ENCODE data around the gene AADACL3.
"Not testable (repeated sequence)": the region's sequence is repeated elsewhere in the genome, so short reads cannot be mapped to it uniquely, and the experiment has no call there.

Gene AADACL3

DNA sequence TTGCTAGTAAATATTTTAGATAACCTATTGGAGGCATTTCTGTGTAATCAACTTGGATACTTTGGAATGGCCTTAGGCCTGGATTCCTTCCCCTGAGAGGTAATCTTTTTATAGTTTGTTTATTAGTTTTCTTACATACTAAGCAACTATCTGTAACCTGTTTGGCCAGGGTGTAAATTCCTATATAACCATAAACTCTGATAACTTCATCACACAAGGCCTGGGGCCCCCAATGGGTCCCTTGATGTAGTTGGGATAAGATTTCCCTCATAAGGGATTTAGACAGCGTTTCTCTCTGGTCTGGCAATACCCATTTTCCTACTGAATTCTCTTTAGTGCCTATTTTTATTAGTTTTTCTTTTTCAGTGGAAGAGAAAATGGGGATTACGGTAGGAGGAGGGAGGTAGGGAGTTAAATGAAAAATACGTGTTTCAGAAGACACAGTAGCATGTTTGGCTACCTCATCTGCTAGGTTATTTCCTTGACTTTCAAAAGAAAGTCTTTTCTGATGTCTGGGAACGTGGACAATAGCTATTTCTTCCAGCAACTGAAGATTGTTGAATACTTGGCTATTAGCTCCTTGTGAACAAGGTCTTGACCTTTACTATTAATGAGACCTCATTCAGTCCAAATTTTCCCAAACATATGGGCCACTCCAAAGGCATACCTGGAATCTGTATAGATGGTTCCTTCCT is 7.4 kb upstream of the AADACL3 start:
- H3K27ac ChIP-seq, result no peak overlapping the region
- TF ChIP-seq CTCF (conservative IDR thresholded peaks at IDR 0.05) (no peak), ZFX (IDR thresholded peaks at IDR 0.05) (no peak)

DNA sequence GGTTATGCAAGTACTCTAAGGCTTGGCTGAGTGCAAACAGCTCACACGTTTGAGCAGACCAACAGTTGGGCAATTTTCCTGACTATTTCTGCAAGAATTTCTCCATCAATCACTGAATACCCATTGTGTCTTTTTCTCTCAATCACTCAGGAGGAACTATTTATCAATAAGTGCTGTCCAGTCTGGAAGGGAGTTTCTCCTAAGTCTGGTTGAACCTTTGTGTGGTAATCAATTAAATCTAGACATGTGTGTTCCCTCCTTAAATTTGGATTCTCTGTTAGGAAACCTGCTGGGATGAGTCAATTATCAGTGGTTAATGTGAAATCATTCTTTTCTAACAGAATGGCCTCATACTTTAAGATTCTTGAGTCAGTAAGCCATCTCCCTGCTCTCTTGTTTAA is 6.8 kb upstream of the AADACL3 start:
- no peak overlapping the region for H3K27ac ChIP-seq
- TF ChIP-seq CTCF (conservative IDR thresholded peaks at IDR 0.05) (no peak), ZFX (IDR thresholded peaks at IDR 0.05) (no peak)

DNA sequence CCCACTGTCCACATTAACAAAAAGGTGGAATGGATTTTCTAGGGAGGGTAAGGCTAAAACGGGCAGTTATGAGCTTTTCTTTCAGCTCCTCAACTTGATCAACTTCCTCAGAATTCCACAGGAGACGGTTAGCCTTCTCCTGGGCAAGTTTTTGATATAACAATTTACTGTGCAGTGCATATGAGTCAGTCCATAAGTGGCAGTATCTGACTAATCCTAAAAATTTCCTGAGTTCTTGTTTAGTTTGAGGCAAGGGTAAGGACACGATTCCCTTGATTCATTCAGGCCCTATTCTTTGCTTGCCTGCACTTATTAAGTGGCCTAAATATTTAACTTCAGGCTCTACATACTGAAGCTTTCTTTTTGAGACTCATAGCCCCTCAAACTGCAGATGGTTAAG is 6.2 kb upstream of the AADACL3 start:
- TF ChIP-seq ZFX (IDR thresholded peaks at IDR 0.05) (no peak), CTCF (conservative IDR thresholded peaks at IDR 0.05) (no peak)
- H3K27ac ChIP-seq, result no peak overlapping the region

- no peak overlapping the region for H3K27ac ChIP-seq
- TF ChIP-seq CTCF (conservative IDR thresholded peaks at IDR 0.05), result no peak
- no peak for TF ChIP-seq ZFX (IDR thresholded peaks at IDR 0.05)
These were observed 4.4 kb upstream of the AADACL3 start for GRCh38 chr1:12711536-12711935.

GRCh38 chr1:12712076-12712475 is 3.8 kb upstream of the AADACL3 start:
- no peak for TF ChIP-seq CTCF (conservative IDR thresholded peaks at IDR 0.05)
- no peak for TF ChIP-seq ZFX (IDR thresholded peaks at IDR 0.05)
- no peak overlapping the region for H3K27ac ChIP-seq

- H3K27ac ChIP-seq, result no peak overlapping the region
- TF ChIP-seq ZFX (IDR thresholded peaks at IDR 0.05), result no peak
- no peak for TF ChIP-seq CTCF (conservative IDR thresholded peaks at IDR 0.05)
These were observed 3.0 kb upstream of the AADACL3 start for GRCh38 chr1:12712929-12713328.

GRCh38 chr1:12713651-12714050 is 2.3 kb upstream of the AADACL3 start:
- H3K27ac ChIP-seq, result not testable (repeated sequence)

Measured in C4-2B (cell line).